Neural cell (in vitro differentiated cells): Measurements from ENCODE around the gene UBE2F.
"Not testable (repeated sequence)": the region's sequence is repeated elsewhere in the genome, so short reads cannot be mapped to it uniquely, and the experiment has no call there.

Experiments
- EP300 ChIP-seq: fragments of 450-650 bp; conservative IDR thresholded peaks from 2 replicates; pipeline ENCODE4 v1.6.1; 2014; ENCODE audit warnings: antibody characterized with exemption, mild to moderate bottlenecking, moderate library complexity; ENCODE audit not compliant: poor library complexity, severe bottlenecking
- MXI1 ChIP-seq: fragments of 450-650 bp; conservative IDR thresholded peaks from 2 replicates; pipeline ENCODE4 v1.6.1; 2014; ENCODE audit warnings: antibody characterized with exemption, mild to moderate bottlenecking; ENCODE audit not compliant: poor library complexity, severe bottlenecking
- POLR2AphosphoS5 ChIP-seq: IDR thresholded peaks from 2 replicates; pipeline ENCODE4 v1.6.1; 2012
- RAD21 ChIP-seq: fragments of 450-650 bp; conservative IDR thresholded peaks from 2 replicates; pipeline ENCODE4 v1.6.1; 2014; ENCODE audit warnings: antibody characterized with exemption, mild to moderate bottlenecking, moderate library complexity
- SMC3 ChIP-seq: fragments of 450-650 bp; conservative IDR thresholded peaks from 2 replicates; pipeline ENCODE4 v1.6.1; 2014; ENCODE audit warnings: antibody characterized with exemption, mild to moderate bottlenecking, moderate library complexity; ENCODE audit not compliant: poor library complexity
- TAF1 ChIP-seq: IDR thresholded peaks from 2 replicates; pipeline ENCODE4 v1.6.1; 2012; ENCODE audit warnings: low read depth
- TF ChIP-seq, protein P1 (sequence below): fragments of 450-650 bp; IDR thresholded peaks from 2 replicates; pipeline ENCODE4 v1.5.1; 2014; ENCODE audit warnings: antibody characterized with exemption, mild to moderate bottlenecking, moderate library complexity; ENCODE audit not compliant: poor library complexity, severe bottlenecking
- TF ChIP-seq, protein P2 (sequence below): IDR thresholded peaks from 2 replicates; pipeline ENCODE4 v1.6.1; 2012; ENCODE audit warnings: borderline replicate concordance

DNA sequence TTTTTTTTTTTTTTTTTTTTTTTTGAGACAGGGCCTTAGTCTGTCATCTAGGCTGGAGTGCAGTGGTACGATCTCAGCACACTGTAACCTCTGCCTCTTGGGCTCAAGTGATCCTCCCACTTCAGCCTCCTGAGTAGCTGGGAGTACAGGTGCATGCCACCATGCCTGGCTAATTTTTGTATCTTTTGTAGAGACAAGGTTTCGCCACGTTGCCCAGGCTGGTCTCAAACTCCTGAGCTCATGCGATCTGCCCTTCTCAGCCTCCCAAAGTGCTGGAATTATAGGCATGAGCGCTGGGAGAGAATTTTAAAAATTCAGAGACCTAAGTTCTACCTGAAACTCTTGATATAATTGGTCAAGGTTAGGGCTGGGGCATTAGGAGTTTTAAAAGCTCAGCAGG, 14.8 kb downstream of the UBE2F start:
- TF ChIP-seq SMC3, EP300, TAF1, MXI1, POLR2AphosphoS5, RAD21: not testable (repeated sequence)
- TF ChIP-seq, protein P1, sequence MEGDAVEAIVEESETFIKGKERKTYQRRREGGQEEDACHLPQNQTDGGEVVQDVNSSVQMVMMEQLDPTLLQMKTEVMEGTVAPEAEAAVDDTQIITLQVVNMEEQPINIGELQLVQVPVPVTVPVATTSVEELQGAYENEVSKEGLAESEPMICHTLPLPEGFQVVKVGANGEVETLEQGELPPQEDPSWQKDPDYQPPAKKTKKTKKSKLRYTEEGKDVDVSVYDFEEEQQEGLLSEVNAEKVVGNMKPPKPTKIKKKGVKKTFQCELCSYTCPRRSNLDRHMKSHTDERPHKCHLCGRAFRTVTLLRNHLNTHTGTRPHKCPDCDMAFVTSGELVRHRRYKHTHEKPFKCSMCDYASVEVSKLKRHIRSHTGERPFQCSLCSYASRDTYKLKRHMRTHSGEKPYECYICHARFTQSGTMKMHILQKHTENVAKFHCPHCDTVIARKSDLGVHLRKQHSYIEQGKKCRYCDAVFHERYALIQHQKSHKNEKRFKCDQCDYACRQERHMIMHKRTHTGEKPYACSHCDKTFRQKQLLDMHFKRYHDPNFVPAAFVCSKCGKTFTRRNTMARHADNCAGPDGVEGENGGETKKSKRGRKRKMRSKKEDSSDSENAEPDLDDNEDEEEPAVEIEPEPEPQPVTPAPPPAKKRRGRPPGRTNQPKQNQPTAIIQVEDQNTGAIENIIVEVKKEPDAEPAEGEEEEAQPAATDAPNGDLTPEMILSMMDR: not testable (repeated sequence)
- TF ChIP-seq, protein P2, sequence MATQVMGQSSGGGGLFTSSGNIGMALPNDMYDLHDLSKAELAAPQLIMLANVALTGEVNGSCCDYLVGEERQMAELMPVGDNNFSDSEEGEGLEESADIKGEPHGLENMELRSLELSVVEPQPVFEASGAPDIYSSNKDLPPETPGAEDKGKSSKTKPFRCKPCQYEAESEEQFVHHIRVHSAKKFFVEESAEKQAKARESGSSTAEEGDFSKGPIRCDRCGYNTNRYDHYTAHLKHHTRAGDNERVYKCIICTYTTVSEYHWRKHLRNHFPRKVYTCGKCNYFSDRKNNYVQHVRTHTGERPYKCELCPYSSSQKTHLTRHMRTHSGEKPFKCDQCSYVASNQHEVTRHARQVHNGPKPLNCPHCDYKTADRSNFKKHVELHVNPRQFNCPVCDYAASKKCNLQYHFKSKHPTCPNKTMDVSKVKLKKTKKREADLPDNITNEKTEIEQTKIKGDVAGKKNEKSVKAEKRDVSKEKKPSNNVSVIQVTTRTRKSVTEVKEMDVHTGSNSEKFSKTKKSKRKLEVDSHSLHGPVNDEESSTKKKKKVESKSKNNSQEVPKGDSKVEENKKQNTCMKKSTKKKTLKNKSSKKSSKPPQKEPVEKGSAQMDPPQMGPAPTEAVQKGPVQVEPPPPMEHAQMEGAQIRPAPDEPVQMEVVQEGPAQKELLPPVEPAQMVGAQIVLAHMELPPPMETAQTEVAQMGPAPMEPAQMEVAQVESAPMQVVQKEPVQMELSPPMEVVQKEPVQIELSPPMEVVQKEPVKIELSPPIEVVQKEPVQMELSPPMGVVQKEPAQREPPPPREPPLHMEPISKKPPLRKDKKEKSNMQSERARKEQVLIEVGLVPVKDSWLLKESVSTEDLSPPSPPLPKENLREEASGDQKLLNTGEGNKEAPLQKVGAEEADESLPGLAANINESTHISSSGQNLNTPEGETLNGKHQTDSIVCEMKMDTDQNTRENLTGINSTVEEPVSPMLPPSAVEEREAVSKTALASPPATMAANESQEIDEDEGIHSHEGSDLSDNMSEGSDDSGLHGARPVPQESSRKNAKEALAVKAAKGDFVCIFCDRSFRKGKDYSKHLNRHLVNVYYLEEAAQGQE: not testable (repeated sequence)
